ENCODE data around the gene TPST2.

The TPST2 gene

DNA sequence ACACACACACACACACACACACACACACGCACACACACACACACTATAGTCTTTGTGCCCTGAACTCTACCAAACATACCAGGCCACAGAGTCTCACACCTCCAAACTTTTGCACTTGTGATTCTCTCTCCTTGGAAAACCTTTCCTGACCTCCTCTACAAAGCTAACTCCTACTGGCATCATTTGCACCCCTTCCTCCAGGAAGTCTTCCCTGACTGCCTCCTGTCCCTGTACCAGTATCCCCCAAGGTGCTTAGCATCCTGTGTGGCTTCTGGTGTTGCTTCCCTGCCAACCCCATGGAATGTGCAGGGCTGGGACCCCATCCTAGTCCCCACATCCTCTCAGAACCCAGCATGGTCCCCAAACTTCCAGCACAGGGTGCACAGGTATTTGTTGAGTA is 8.9 kb downstream of the TPST2 start:
- Histone ChIP-seq H3K4me3 (ENCODE audit: low read length) (no peak overlapping the region), H3K79me2 (ENCODE audit: low read length) (peaks cover 100% of the 10 kb centered on the region)

DNA sequence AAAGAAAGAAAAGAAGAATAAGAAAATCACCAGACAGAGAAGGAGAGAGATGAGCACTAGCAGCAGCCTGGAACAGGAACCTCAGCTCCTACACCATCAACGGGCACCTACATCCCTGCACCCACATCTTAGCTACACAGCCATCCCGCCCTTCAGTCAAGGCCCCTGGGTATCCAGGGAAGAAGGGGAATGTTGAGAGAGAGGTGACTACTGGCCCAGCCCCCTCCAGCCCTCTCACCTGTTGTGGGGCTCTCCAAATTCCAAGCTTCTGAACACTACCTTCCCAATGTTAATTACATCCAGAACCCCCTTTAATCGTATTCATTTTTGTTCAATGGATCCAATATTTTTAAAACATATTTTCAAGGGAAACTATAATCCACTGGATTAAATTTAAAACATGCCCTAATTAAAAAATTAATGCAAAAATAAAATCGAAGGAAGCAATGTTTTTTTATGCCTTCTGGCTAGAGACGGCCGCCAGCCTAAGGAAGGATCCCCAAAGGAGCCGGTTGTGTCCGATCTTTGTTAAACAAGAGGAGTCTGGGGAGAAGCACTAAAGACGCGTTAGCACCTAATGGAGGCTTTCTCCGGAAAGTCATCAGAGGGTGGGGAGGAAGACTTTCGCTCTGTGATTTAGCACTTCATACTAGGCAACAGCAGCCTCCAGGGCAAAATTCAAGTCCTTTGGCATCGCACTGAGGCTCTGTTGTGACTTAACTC is 9.5 kb downstream of the TPST2 start:
- peaks cover 43% of the 10 kb centered on the region for H3K4me1 ChIP-seq (ENCODE audit: low read length)
- H3K9ac ChIP-seq (ENCODE audit: low read length) = peak overlapping the region; percentile 28; the same call in 1 of the 2 replicates
- TF ChIP-seq EZH2 (optimal IDR thresholded peaks at IDR 0.05; ENCODE audit: low read depth, low read length) (no peak), EZH2phosphoT487 (IDR thresholded peaks at IDR 0.05; ENCODE audit: low read length) (no peak)
- TF ChIP-seq, protein P1, sequence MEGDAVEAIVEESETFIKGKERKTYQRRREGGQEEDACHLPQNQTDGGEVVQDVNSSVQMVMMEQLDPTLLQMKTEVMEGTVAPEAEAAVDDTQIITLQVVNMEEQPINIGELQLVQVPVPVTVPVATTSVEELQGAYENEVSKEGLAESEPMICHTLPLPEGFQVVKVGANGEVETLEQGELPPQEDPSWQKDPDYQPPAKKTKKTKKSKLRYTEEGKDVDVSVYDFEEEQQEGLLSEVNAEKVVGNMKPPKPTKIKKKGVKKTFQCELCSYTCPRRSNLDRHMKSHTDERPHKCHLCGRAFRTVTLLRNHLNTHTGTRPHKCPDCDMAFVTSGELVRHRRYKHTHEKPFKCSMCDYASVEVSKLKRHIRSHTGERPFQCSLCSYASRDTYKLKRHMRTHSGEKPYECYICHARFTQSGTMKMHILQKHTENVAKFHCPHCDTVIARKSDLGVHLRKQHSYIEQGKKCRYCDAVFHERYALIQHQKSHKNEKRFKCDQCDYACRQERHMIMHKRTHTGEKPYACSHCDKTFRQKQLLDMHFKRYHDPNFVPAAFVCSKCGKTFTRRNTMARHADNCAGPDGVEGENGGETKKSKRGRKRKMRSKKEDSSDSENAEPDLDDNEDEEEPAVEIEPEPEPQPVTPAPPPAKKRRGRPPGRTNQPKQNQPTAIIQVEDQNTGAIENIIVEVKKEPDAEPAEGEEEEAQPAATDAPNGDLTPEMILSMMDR (IDR thresholded peaks at IDR 0.05; ENCODE audit: low read length) = no peak
- H4K20me1 ChIP-seq (ENCODE audit: insufficient read depth, low read length) = peaks cover 26% of the 10 kb centered on the region
- no peak for DNase-seq
- no peak overlapping the region for H2AFZ ChIP-seq (ENCODE audit: low read length)
- no peaks in the 10 kb centered on the region for H3K9me3 ChIP-seq (replicated peaks; ENCODE audit: insufficient read depth, low read length)
- peak overlapping the region; percentile 42 for H3K4me2 ChIP-seq (ENCODE audit: low read depth, low read length)
- 0 out of 2 replicates have a peak overlapping the region, but pooled peaks have one; percentile 14 for H3K4me3 ChIP-seq (ENCODE audit: low read length)
- H3K79me2 ChIP-seq (ENCODE audit: low read length) = peaks cover 99% of the 10 kb centered on the region
- peaks cover 12% of the 10 kb centered on the region; the same call in 1 of the 2 replicates for H3K36me3 ChIP-seq (replicated peaks; ENCODE audit: insufficient read depth, low read length)
- H3F3A ChIP-seq (ENCODE audit: insufficient read depth, low read length) = peaks cover 19% of the 10 kb centered on the region
- no peaks in the 10 kb centered on the region for H3K9me2 ChIP-seq (replicated peaks; ENCODE audit: insufficient read depth, low read length)
- peak overlapping the region; percentile 76; the same call in 1 of the 2 replicates for H3K27ac ChIP-seq (ENCODE audit: low read length)
- no peaks in the 10 kb centered on the region for H3K27me3 ChIP-seq (replicated peaks; ENCODE audit: insufficient read depth, low read length)

More for the DNA sequence above, 8.9 kb downstream of the TPST2 start:
- Histone ChIP-seq H3F3A (ENCODE audit: insufficient read depth, low read length) (peaks cover 19% of the 10 kb centered on the region), H3K9me2 (replicated peaks; ENCODE audit: insufficient read depth, low read length) (no peaks in the 10 kb centered on the region), H3K9me3 (replicated peaks; ENCODE audit: insufficient read depth, low read length) (no peaks in the 10 kb centered on the region), H3K9ac (ENCODE audit: low read length) (no peak overlapping the region), H3K36me3 (replicated peaks; ENCODE audit: insufficient read depth, low read length) (peaks cover 11% of the 10 kb centered on the region; the same call in 1 of the 2 replicates), H3K4me1 (ENCODE audit: low read length) (peaks cover 45% of the 10 kb centered on the region), H4K20me1 (ENCODE audit: insufficient read depth, low read length) (peaks cover 24% of the 10 kb centered on the region), H2AFZ (ENCODE audit: low read length) (no peak overlapping the region), H3K27ac (ENCODE audit: low read length) (no peak overlapping the region), H3K27me3 (replicated peaks; ENCODE audit: insufficient read depth, low read length) (no peaks in the 10 kb centered on the region), H3K4me2 (ENCODE audit: low read depth, low read length) (peak overlapping the region; percentile 21; the same call in 1 of the 2 replicates)
- DNase-seq = no peak
- TF ChIP-seq EZH2 (optimal IDR thresholded peaks at IDR 0.05; ENCODE audit: low read depth, low read length) = no peak
- TF ChIP-seq EZH2phosphoT487 (IDR thresholded peaks at IDR 0.05; ENCODE audit: low read length) = no peak
- TF ChIP-seq, protein P1 (IDR thresholded peaks at IDR 0.05; ENCODE audit: low read length) = no peak

DNA sequence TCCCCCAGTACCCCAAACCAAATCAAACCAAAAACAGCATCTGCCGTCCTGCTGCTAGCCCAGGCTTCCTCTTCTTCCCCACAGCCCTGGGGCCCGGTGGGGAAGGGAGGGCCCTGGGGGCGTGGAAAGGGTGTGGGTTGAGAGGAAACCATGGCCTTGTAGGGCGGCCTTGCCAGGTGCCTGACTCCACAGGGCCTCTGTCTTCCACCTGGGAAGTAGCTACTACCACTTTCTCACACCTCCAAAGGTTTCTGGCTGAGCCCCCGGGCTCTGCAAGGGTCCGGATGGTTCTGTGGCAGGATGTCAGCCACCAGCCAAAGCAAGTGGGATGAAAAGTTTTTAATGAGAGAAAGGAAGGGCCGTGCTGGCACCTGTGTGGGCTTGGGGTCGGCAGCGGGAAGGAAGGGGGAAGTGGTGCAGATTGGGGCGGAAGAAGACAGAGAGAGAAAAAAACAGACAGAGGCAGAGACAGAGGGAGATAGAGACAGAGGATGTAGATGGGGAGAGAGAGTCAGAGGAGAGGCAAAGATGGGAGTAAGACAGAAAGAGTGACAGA is 10.5 kb downstream of the TPST2 start:
- Histone ChIP-seq H3K27ac (ENCODE audit: low read length) (peak overlapping the region; percentile 76), H3K4me2 (ENCODE audit: low read depth, low read length) (peak overlapping the region; percentile 66), H3K79me2 (ENCODE audit: low read length) (peaks cover 99% of the 10 kb centered on the region), H3K4me1 (ENCODE audit: low read length) (peaks cover 39% of the 10 kb centered on the region), H3K9ac (ENCODE audit: low read length) (peak overlapping the region; percentile 37; the same call in 1 of the 2 replicates), H3K9me3 (replicated peaks; ENCODE audit: insufficient read depth, low read length) (no peaks in the 10 kb centered on the region), H3K4me3 (ENCODE audit: low read length) (peak overlapping the region; percentile 37; the same call in 1 of the 2 replicates), H2AFZ (ENCODE audit: low read length) (no peak overlapping the region), H3K27me3 (replicated peaks; ENCODE audit: insufficient read depth, low read length) (no peaks in the 10 kb centered on the region), H3F3A (ENCODE audit: insufficient read depth, low read length) (peaks cover 19% of the 10 kb centered on the region), H3K36me3 (replicated peaks; ENCODE audit: insufficient read depth, low read length) (peaks cover 15% of the 10 kb centered on the region), H4K20me1 (ENCODE audit: insufficient read depth, low read length) (peaks cover 31% of the 10 kb centered on the region), H3K9me2 (replicated peaks; ENCODE audit: insufficient read depth, low read length) (no peaks in the 10 kb centered on the region)
- peak; percentile 51 for DNase-seq
- TF ChIP-seq EZH2phosphoT487 (IDR thresholded peaks at IDR 0.05; ENCODE audit: low read length) (no peak), EZH2 (optimal IDR thresholded peaks at IDR 0.05; ENCODE audit: low read depth, low read length) (no peak)
- TF ChIP-seq, protein P1 (IDR thresholded peaks at IDR 0.05; ENCODE audit: low read length) = no peak
